Mononuclear cell (primary cell): ENCODE results near the gene FAHD2B. TPM values are rescaled to one million over a fixed set of nuclear protein-coding genes. Genes with fewer than 3 reads are reported as not detected.

Source experiments
- total RNA-seq: library from RNA; depleted of rRNA; stranded (reverse); fragments of >200 nt; gene quantifications from one replicate; pipeline ENCODE4 v1.2.3, GENCODE V29; 2012

The FAHD2B gene
- total RNA-seq, 1 donor: 3.1 TPM

Other genes starting within 250 kb of the FAHD2B start
- 4.3 TPM for gene ANKRD39, start 236.9 kb downstream of the FAHD2B start, total RNA-seq
- gene SEMA4C, start 224.8 kb downstream of the FAHD2B start, total RNA-seq: 7.5 TPM
- gene FAM178B, start 108.3 kb downstream of the FAHD2B start, total RNA-seq: not detected
- gene ANKRD36, start 18.3 kb upstream of the FAHD2B start, total RNA-seq: 61.9 TPM